OCI-LY7 (cell line): ENCODE results near the gene SLC35F2. TPM values are rescaled to one million over a fixed set of nuclear protein-coding genes. Genes with fewer than 3 reads are reported as not detected.

Experiments
- BruUV-seq: library from RNA; stranded (reverse); fragments of 400-500 nt; replicated peaks from 2 replicates; lab custom pipeline; 2021; lab: Mats Ljungman, UMichigan
- CTCF ChIA-PET: fragments of 300-600 bp; sonication (Branson Sonifier 250); formaldehyde crosslinking; loops from one replicate; lab custom pipeline; 2022; ENCODE audit warnings: antibody characterized with exemption; ENCODE audit not compliant: unreplicated experiment; lab: Charles Lee
- POLR2A ChIA-PET: fragments of 300-600 bp; sonication (Branson Sonifier 250); formaldehyde crosslinking; loops from one replicate; lab custom pipeline; 2022; ENCODE audit warnings: antibody characterized with exemption; lab: Charles Lee
- DNase-seq: peaks from one replicate; pipeline ENCODE4 v3.0.0-alpha.2; 2015; ENCODE audit warnings: low spot score
- H2AFZ ChIP-seq: fragments of 200-600 bp; sonication (generic), shearing (Covaris generic); 2 replicates; pipeline ENCODE4 v1.6.1; 2014; ENCODE audit warnings: mild to moderate bottlenecking, antibody characterized with exemption, low read length, moderate library complexity
- H3K27ac ChIP-seq: fragments of 200-600 bp; sonication (generic); 2 replicates; pipeline ENCODE4 v1.5.1; 2014; ENCODE audit warnings: mixed run types, low read depth, mild to moderate bottlenecking, moderate library complexity, low read length, inconsistent platforms; ENCODE audit not compliant: poor library complexity, severe bottlenecking
- H3K36me3 ChIP-seq: fragments of 200-600 bp; sonication (generic); 2 replicates; pipeline ENCODE4 v1.6.1; 2014; ENCODE audit warnings: mild to moderate bottlenecking, antibody characterized with exemption, low read length, moderate library complexity, mixed read lengths; ENCODE audit not compliant: insufficient read depth
- H3K4me1 ChIP-seq: fragments of 200-600 bp; sonication (generic); 2 replicates; pipeline ENCODE4 v1.5.1; 2014; ENCODE audit warnings: mild to moderate bottlenecking, low read length; ENCODE audit not compliant: insufficient read depth, poor library complexity, severe bottlenecking
- H3K4me2 ChIP-seq: fragments of 200-600 bp; sonication (generic); 2 replicates; pipeline ENCODE4 v1.6.1; 2014; ENCODE audit warnings: mild to moderate bottlenecking, low read length
- H3K4me3 ChIP-seq: fragments of 200-600 bp; sonication (generic); 2 replicates; pipeline ENCODE4 v1.5.1; 2014; ENCODE audit warnings: mild to moderate bottlenecking, low read depth, low read length; ENCODE audit not compliant: poor library complexity, severe bottlenecking
- H3K79me2 ChIP-seq: fragments of 200-600 bp; sonication (generic); 2 replicates; pipeline ENCODE4 v1.6.1; 2016; ENCODE audit warnings: low read depth, mild to moderate bottlenecking, low read length, moderate library complexity, mixed read lengths; ENCODE audit not compliant: insufficient read depth
- H3K9me2 ChIP-seq: fragments of 200-600 bp; sonication (generic); 2 replicates; pipeline ENCODE4 v1.6.1; 2016; ENCODE audit warnings: mild to moderate bottlenecking, low read length, mixed read lengths; ENCODE audit not compliant: insufficient read depth
- H3K9me3 ChIP-seq: fragments of 200-600 bp; sonication (generic); 2 replicates; pipeline ENCODE4 v1.6.1; 2014; ENCODE audit warnings: mild to moderate bottlenecking, mixed run types, low read length, mixed read lengths
- H4K20me1 ChIP-seq: fragments of 200-600 bp; sonication (generic); 2 replicates; pipeline ENCODE4 v1.6.1; 2014; ENCODE audit warnings: mild to moderate bottlenecking, antibody characterized with exemption, low read length, moderate library complexity, mixed read lengths; ENCODE audit not compliant: insufficient read depth
- EZH2phosphoT487 ChIP-seq: fragments of 200-600 bp; sonication (generic); IDR thresholded peaks from 2 replicates; pipeline ENCODE4 v1.6.1; 2018; ENCODE audit warnings: low read depth, borderline replicate concordance, mild to moderate bottlenecking, mixed run types, antibody characterized with exemption, low read length, moderate library complexity, mixed read lengths
- intact Hi-C: fragments of 100-400 bp; cut with micrococcal nuclease; formaldehyde crosslinking; loops from one replicate; pipeline ENCODE4 v1.10.0; 2022; ENCODE audit not compliant: unreplicated experiment
- total RNA-seq, 2 experiments: library from RNA; depleted of rRNA in 1 of 2; stranded (reverse); fragments of >200 nt in 1 of 2; shearing (Covaris generic) in 1 of 2; gene quantifications; 2 replicates each; pipeline ENCODE4 v1.2.3, GENCODE V29; 2014 to 2022
- TF ChIP-seq, protein P1 (sequence below): fragments of 200-600 bp; sonication (generic); conservative IDR thresholded peaks from 2 replicates; pipeline ENCODE4 v1.5.1; 2014; ENCODE audit warnings: mild to moderate bottlenecking, antibody characterized with exemption, low read length, moderate library complexity, mixed read lengths

Gene SLC35F2
- total RNA-seq, 2 experiments from 2014 or later: 21.1 to 23.3 TPM

DNA sequence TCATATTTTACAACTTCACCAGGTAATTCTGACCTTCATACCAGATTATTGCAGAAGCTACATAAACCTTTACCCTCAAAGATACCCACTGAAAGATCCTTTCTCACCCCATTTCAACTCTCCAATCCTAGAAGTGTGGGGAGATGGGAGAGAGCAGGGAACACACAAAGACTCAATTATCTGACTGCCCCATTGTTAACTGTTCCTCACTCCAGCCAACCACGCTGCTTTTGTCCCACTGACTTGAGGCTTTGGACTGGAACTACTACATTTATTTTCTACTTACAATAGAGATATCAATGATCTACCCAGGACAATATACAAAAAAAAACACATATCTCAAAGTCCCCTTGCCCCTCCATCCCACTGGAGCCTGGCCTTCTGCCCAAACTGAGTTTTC is 102.0 kb downstream of the SLC35F2 start:
- no peaks in the 10 kb centered on the region for H3K4me1 ChIP-seq
- no peak overlapping the region for H2AFZ ChIP-seq
- ChIA-PET CTCF (no interaction called here), POLR2A (no interaction called here)
- DNase-seq: no peak
- intact Hi-C loops: no loop called here
- H3K27ac ChIP-seq: no peak overlapping the region
- no peaks in the 10 kb centered on the region for H3K9me3 ChIP-seq
- TF ChIP-seq EZH2phosphoT487: no peak
- TF ChIP-seq, protein P1, sequence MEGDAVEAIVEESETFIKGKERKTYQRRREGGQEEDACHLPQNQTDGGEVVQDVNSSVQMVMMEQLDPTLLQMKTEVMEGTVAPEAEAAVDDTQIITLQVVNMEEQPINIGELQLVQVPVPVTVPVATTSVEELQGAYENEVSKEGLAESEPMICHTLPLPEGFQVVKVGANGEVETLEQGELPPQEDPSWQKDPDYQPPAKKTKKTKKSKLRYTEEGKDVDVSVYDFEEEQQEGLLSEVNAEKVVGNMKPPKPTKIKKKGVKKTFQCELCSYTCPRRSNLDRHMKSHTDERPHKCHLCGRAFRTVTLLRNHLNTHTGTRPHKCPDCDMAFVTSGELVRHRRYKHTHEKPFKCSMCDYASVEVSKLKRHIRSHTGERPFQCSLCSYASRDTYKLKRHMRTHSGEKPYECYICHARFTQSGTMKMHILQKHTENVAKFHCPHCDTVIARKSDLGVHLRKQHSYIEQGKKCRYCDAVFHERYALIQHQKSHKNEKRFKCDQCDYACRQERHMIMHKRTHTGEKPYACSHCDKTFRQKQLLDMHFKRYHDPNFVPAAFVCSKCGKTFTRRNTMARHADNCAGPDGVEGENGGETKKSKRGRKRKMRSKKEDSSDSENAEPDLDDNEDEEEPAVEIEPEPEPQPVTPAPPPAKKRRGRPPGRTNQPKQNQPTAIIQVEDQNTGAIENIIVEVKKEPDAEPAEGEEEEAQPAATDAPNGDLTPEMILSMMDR: no peak
- H3K79me2 ChIP-seq: no peaks in the 10 kb centered on the region
- no peaks in the 10 kb centered on the region for H3K36me3 ChIP-seq
- no TSS peak for BruUV-seq
- H3K4me3 ChIP-seq: no peak overlapping the region
- H3K9me2 ChIP-seq: no peaks in the 10 kb centered on the region
- no peaks in the 10 kb centered on the region for H4K20me1 ChIP-seq
- no peak overlapping the region for H3K4me2 ChIP-seq

DNA sequence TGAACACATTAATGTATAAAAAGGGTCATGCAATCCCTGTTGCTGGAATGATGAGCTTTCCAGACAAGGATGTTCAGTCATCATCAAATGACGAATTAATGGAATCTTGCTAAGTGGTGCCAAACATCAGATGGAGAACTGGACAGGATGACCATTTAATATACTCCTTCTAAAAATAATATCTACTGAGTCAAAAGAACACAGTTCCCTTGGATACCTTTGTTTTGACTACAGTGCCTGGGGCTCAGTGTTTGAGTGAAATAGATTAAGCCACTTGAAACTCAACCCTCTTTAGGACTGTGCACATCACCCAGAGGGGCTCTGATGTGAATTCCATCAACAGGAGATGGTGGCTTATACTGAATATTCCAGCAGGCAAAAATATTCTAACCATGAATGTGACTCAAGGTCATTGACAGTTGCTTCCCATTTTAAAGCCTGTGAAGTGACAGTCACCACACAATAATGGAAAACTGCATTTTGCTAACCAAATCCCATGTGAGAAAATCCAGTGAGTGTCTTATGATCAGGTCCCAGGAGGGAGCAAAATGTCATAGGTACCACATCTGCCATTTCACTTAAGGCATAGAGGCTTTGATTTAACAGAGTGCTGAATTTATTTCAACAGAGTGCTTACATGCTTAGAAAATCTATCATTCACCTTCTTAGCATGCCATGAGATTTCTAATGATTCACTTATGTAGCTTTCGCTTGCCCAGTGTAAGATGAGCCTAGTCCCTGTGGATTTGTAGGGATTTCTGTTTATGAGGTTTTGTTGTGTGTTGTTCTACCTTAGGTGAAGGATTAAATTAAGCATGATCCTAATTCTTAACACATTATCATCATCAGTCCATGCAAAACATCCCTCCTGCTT is 105.4 kb downstream of the SLC35F2 start:
- no peaks in the 10 kb centered on the region for H3K9me2 ChIP-seq
- TF ChIP-seq, protein P1: no peak
- TF ChIP-seq EZH2phosphoT487: no peak
- H3K9me3 ChIP-seq: no peaks in the 10 kb centered on the region
- H3K79me2 ChIP-seq: no peaks in the 10 kb centered on the region
- no peaks in the 10 kb centered on the region for H3K4me1 ChIP-seq
- CTCF ChIA-PET: no interaction called here
- no peak overlapping the region for H2AFZ ChIP-seq
- H3K27ac ChIP-seq: no peak overlapping the region
- DNase-seq: no peak
- H4K20me1 ChIP-seq: no peaks in the 10 kb centered on the region
- BruUV-seq: no TSS peak
- no peak overlapping the region for H3K4me2 ChIP-seq
- H3K36me3 ChIP-seq: no peaks in the 10 kb centered on the region
- H3K4me3 ChIP-seq: no peak overlapping the region
- intact Hi-C loops: no loop called here
- POLR2A ChIA-PET: no interaction called here

DNA sequence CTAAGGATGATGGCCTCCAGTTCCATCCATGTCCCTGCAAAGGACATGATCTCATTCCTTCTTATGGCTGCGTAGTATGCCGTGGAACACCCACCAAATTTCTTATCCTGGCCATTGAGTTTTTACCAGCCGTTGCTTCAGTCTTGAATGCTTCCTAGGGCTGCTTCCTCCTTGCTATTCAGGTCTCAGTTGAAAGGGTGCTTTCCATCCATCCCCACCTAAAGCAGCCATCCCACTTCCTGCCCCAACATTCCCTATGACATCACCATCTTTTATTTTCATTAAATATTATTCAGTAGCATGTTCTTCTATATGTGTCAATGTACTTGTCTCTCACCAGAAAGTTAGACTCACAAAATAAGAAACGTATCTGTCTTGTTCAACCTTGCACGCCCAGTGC is 106.1 kb downstream of the SLC35F2 start:
- BruUV-seq: no TSS peak
- TF ChIP-seq, protein P1: no peak
- no peak for TF ChIP-seq EZH2phosphoT487
- H3K9me3 ChIP-seq: no peaks in the 10 kb centered on the region
- H3K4me2 ChIP-seq: no peak overlapping the region
- CTCF ChIA-PET: no interaction called here
- intact Hi-C loops: no loop called here
- H2AFZ ChIP-seq: no peak overlapping the region
- H3K79me2 ChIP-seq: no peaks in the 10 kb centered on the region
- H3K4me1 ChIP-seq: no peaks in the 10 kb centered on the region
- H3K4me3 ChIP-seq: no peak overlapping the region
- H4K20me1 ChIP-seq: no peaks in the 10 kb centered on the region
- no peaks in the 10 kb centered on the region for H3K36me3 ChIP-seq
- no peak for DNase-seq
- H3K27ac ChIP-seq: no peak overlapping the region
- POLR2A ChIA-PET: interaction anchor here (0.6 kb wide), 1 partner anchor 193 kb away, joined by 3 read pairs; no protein-coding TSS in a partner anchor
- H3K9me2 ChIP-seq: no peaks in the 10 kb centered on the region
